B cell (primary cell): Measurements from ENCODE around the gene ASAH2B. TPM values are rescaled to one million over a fixed set of nuclear protein-coding genes. Genes with fewer than 3 reads are reported as not detected.
A peak's percentile ranks its signal among the peaks of the same experiment; 100 is the strongest.
"Not testable (repeated sequence)": the region's sequence is repeated elsewhere in the genome, so short reads cannot be mapped to it uniquely, and the experiment has no call there.

ENCODE experiments used
- ATAC-seq: fragments of 200-7000 bp; cut with Tn5 transposase; one replicate; pipeline ENCODE4 v1.10.0; 2021; ENCODE audit warnings: low read depth, mild to moderate bottlenecking, moderate number of reproducible peaks, moderate library complexity
- CTCF ChIA-PET: fragments of 350-600 bp; sonication (Branson Sonifier 250); formaldehyde crosslinking; loops from one replicate; lab custom pipeline; 2021; ENCODE audit warnings: antibody characterized with exemption, inconsistent platforms; lab: Charles Lee
- POLR2A ChIA-PET: fragments of 350-600 bp; sonication (Branson Sonifier 250); formaldehyde crosslinking; loops from one replicate; lab custom pipeline; 2021; ENCODE audit warnings: antibody characterized with exemption; lab: Charles Lee
- DNase-seq: peaks from one replicate; pipeline ENCODE4 v3.0.0; 2013
- H2AFZ ChIP-seq: 2 replicates; pipeline ENCODE4 v1.6.1; 2012; ENCODE audit warnings: mild to moderate bottlenecking, low read depth, low read length; ENCODE audit not compliant: insufficient read depth, poor library complexity, severe bottlenecking
- H3K27ac ChIP-seq, 2 donors: 1 replicate in 1 of 2; 2 replicates in 1 of 2; pipeline ENCODE4 v1.5.1; 2012 to 2013; ENCODE audit warnings: low read length in 2 of 2, mild to moderate bottlenecking in 2 of 2, moderate library complexity in 1 of 2
- H3K27me3 ChIP-seq, 4 experiments: fragments of 200-600 bp in 1 of 4; sonication (generic) in 1 of 4; replicated peaks in 1 of 4; 1 replicate in 2 of 4; 2 replicates in 2 of 4; pipeline versions ENCODE4 v1.6.1 to v1.7.0; 2013 to 2016; ENCODE audit warnings: low read length in 3 of 4, mild to moderate bottlenecking in 2 of 4, mixed read lengths in 1 of 4, moderate library complexity in 1 of 4; ENCODE audit not compliant: insufficient read depth in 4 of 4, control insufficient read depth in 3 of 4; ENCODE audit errors: control extremely low read depth in 1 of 4
- H3K36me3 ChIP-seq, 2 experiments: replicated peaks in 1 of 2; 1 replicate in 1 of 2; 2 replicates in 1 of 2; pipeline versions ENCODE4 v1.6.1 to v1.7.1; 2013; ENCODE audit warnings: low read length in 1 of 2; ENCODE audit not compliant: insufficient read depth in 2 of 2, control insufficient read depth in 1 of 2; ENCODE audit errors: control extremely low read depth in 1 of 2, extremely low read depth in 1 of 2
- H3K4me1 ChIP-seq, 2 donors: fragments of 200-600 bp in 1 of 2; sonication (generic) in 1 of 2; 1 replicate in 1 of 2; 2 replicates in 1 of 2; pipeline versions ENCODE4 v1.5.1 to v1.6.1; 2013 to 2017; ENCODE audit warnings: low read length in 2 of 2; ENCODE audit not compliant: control insufficient read depth in 2 of 2, insufficient read depth in 2 of 2
- H3K4me2 ChIP-seq: replicated peaks from 2 replicates; pipeline ENCODE3; 2012; ENCODE audit warnings: mild to moderate bottlenecking, low read depth, low read length; ENCODE audit not compliant: poor library complexity, severe bottlenecking
- H3K4me3 ChIP-seq, 5 experiments: fragments of 200-600 bp in 1 of 5; sonication (generic) in 1 of 5; 1 replicate in 3 of 5; 2 replicates in 2 of 5; pipeline versions ENCODE4 v1.5.1 to v1.7.0; 2011 to 2016; ENCODE audit warnings: low read length in 4 of 5, mild to moderate bottlenecking in 4 of 5, low read depth in 2 of 5, control low read depth in 1 of 5, moderate library complexity in 1 of 5; ENCODE audit not compliant: insufficient read depth in 1 of 5; ENCODE audit errors: control extremely low read depth in 1 of 5, extremely low read depth in 1 of 5
- H3K79me2 ChIP-seq: fragments of 200-600 bp; sonication (generic); one replicate; pipeline ENCODE4 v1.6.0; 2016; ENCODE audit warnings: low read length; ENCODE audit not compliant: control insufficient read depth, insufficient read depth
- H3K9ac ChIP-seq: fragments of 200-600 bp; sonication (generic); 2 replicates; pipeline ENCODE4 v1.6.1; 2017; ENCODE audit warnings: mild to moderate bottlenecking, low read length, moderate library complexity
- H3K9me3 ChIP-seq, 3 donors: one replicate each; pipeline versions ENCODE4 v1.6.1 to v1.7.1; 2013; ENCODE audit warnings: low read length in 2 of 3; ENCODE audit not compliant: control insufficient read depth in 2 of 3, insufficient read depth in 1 of 3; ENCODE audit errors: control extremely low read depth in 1 of 3
- H4K20me1 ChIP-seq: 2 replicates; pipeline ENCODE4 v1.6.0; 2012; ENCODE audit warnings: mild to moderate bottlenecking, low read length; ENCODE audit not compliant: insufficient read depth, control insufficient read depth, poor library complexity, severe bottlenecking
- H3K27ac Mint-ChIP-seq: one replicate; pipeline ENCODE4 v1.8.0; 2021; ENCODE audit warnings: mixed read lengths
- H3K27me3 Mint-ChIP-seq: one replicate; pipeline ENCODE4 v1.8.0; 2021; ENCODE audit warnings: mixed read lengths
- H3K4me1 Mint-ChIP-seq: one replicate; pipeline ENCODE4 v1.8.0; 2021; ENCODE audit warnings: mixed read lengths
- H3K4me3 Mint-ChIP-seq: one replicate; pipeline ENCODE4 v1.8.0; 2021; ENCODE audit warnings: mixed read lengths
- H3K9me3 Mint-ChIP-seq: one replicate; pipeline ENCODE4 v1.8.0; 2022; ENCODE audit warnings: mixed read lengths; ENCODE audit not compliant: insufficient read depth
- EZH2 ChIP-seq: IDR thresholded peaks from 2 replicates; pipeline ENCODE4 v1.6.1; 2012; ENCODE audit warnings: borderline replicate concordance, low read depth, mild to moderate bottlenecking, moderate library complexity, low read length; ENCODE audit not compliant: insufficient read depth, poor library complexity, severe bottlenecking
- WGBS: methylation state at CpG from one replicate; pipeline ENCODE4 v1.1.5; 2013; ENCODE audit warnings: missing lambda C conversion rate; ENCODE audit not compliant: insufficient coverage; 5-methylcytosine and 5-hydroxymethylcytosine counted together
- intact Hi-C: fragments of 100-400 bp; cut with micrococcal nuclease; formaldehyde crosslinking; loops from one replicate; pipeline ENCODE4 v1.10.0; 2022
- polyA minus RNA-seq: library from RNA; depleted of rRNA, polyadenylated mRNA; stranded (reverse); fragments of >200 nt; gene quantifications from 2 replicates; pipeline ENCODE4 v1.2.3, GENCODE V29; 2012
- polyA plus RNA-seq: library from polyadenylated mRNA; depleted of rRNA; stranded (reverse); fragments of >200 nt; gene quantifications from 2 replicates; pipeline ENCODE4 v1.2.3, GENCODE V29; 2012
- total RNA-seq, 2 donors: library from RNA; stranded (reverse); fragments of 120-200 nt in 1 of 2; gene quantifications; 1 replicate in 1 of 2; 2 replicates in 1 of 2; pipeline versions ENCODE4 v1.2.3 to v1.2.4, GENCODE V29; 2013 to 2022
- TF ChIP-seq, protein P1 (sequence below): fragments of 200-600 bp; IDR thresholded peaks from one replicate; pipeline ENCODE4 v1.8.0; 2022; ENCODE audit warnings: antibody characterized with exemption, mild to moderate bottlenecking

The ASAH2B gene
- total RNA-seq (1.0 TPM in 2 replicates), polyA plus RNA-seq (0.52 and 1.1 TPM in 2 replicates), polyA minus RNA-seq (0.43 and 1.9 TPM in 2 replicates)
- 1.2 TPM for total RNA-seq (2013)

- H3K4me3 ChIP-seq: peak within 1 kb of the TSS; percentile 66 to 89 (median 76)
- Mint-ChIP-seq H3K27me3 (peaks cover 15% of the 10 kb centered on the region), H3K9me3 (no peaks in the 10 kb centered on the region), H3K4me3 (peak within 1 kb of the TSS; percentile 88), H3K27ac (peak within 1 kb of the TSS; percentile 70), H3K4me1 (peaks cover 21% of the 10 kb centered on the region)
- peak within 1 kb of the TSS in 1 of 2 donors; percentile 60 for H3K27ac ChIP-seq
- TF ChIP-seq, protein P1, sequence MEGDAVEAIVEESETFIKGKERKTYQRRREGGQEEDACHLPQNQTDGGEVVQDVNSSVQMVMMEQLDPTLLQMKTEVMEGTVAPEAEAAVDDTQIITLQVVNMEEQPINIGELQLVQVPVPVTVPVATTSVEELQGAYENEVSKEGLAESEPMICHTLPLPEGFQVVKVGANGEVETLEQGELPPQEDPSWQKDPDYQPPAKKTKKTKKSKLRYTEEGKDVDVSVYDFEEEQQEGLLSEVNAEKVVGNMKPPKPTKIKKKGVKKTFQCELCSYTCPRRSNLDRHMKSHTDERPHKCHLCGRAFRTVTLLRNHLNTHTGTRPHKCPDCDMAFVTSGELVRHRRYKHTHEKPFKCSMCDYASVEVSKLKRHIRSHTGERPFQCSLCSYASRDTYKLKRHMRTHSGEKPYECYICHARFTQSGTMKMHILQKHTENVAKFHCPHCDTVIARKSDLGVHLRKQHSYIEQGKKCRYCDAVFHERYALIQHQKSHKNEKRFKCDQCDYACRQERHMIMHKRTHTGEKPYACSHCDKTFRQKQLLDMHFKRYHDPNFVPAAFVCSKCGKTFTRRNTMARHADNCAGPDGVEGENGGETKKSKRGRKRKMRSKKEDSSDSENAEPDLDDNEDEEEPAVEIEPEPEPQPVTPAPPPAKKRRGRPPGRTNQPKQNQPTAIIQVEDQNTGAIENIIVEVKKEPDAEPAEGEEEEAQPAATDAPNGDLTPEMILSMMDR: no peak
- TF ChIP-seq EZH2: no peak
- intact Hi-C loops: no loop called here
- H3K9me3 ChIP-seq: no peaks in the 10 kb centered on the region
- ChIA-PET CTCF (interaction anchor here (0.7 kb wide), 1 partner anchor 322 kb away, joined by 3 read pairs; no protein-coding TSS in a partner anchor), POLR2A (no interaction called here)
- peak within 1 kb of the TSS; percentile 83 for H3K9ac ChIP-seq
- H4K20me1 ChIP-seq: no peaks in the 10 kb centered on the region
- peak; percentile 74 for ATAC-seq
- peaks cover 0 to 3% (median 0%) of the 10 kb centered on the region in 4 experiments for H3K27me3 ChIP-seq
- peak; percentile 65 for DNase-seq
- H3K4me2 ChIP-seq: peak within 1 kb of the TSS; percentile 89
- H3K36me3 ChIP-seq: no peaks in the 10 kb centered on the region
- peak within 1 kb of the TSS; percentile 92 for H2AFZ ChIP-seq
- H3K79me2 ChIP-seq: no peaks in the 10 kb centered on the region
- under 1% methylated on average over 58 of the region's 62 CpGs for WGBS
- H3K4me1 ChIP-seq: peaks cover 7 to 8% of the 10 kb centered on the region in 2 donors
Observed at GRCh38 chr10:50739618-50740292, at the start of gene ASAH2B. Gene ASAH2B, plus strand, starts transcription at chr10:50739936. Its CDS starts 5,195 bp downstream, at chr10:50745131.

- no CpG with 5 or more reads among the region's 4 CpGs for WGBS
- H3K27ac ChIP-seq, H2AFZ ChIP-seq, H3K27me3 Mint-ChIP-seq, H3K9me3 ChIP-seq, H4K20me1 ChIP-seq, H3K4me1 ChIP-seq, DNase-seq, H3K4me3 ChIP-seq, H3K27me3 ChIP-seq, H3K9ac ChIP-seq, H3K9me3 Mint-ChIP-seq, ATAC-seq, H3K27ac Mint-ChIP-seq, H3K4me1 Mint-ChIP-seq, H3K36me3 ChIP-seq, H3K4me3 Mint-ChIP-seq, H3K4me2 ChIP-seq, POLR2A ChIA-PET, H3K79me2 ChIP-seq, intact Hi-C loops, CTCF ChIA-PET: not testable (repeated sequence)
Observed at GRCh38 chr10:50697819-50698218, 41.9 kb upstream of the ASAH2B start.

DNA sequence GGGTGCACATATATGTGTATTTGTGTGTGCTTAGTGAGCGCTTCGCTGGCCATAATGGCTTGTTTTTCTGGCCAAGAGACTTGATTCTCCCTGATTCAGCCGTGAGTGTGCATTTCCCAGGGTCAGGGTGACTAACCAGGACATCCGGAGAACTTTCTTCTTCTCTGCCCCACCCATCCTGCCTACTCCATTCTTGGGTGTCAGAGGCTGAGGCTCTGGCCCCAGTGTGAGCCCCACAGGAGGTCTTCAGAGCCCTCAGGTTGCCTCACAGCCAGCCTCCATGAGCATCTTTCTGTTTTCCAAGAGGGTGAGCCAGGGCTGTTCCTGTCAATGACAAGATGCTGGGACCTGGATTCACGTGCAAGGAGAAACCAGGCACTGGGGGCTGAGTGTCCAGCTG lies 37.8 kb upstream of the ASAH2B start:
- H3K4me1 Mint-ChIP-seq, H3K27me3 ChIP-seq, H3K27ac Mint-ChIP-seq, H3K9ac ChIP-seq, H3K27ac ChIP-seq, ATAC-seq, intact Hi-C loops, H3K4me1 ChIP-seq, H3K36me3 ChIP-seq, DNase-seq, H3K4me3 Mint-ChIP-seq, POLR2A ChIA-PET, H3K4me2 ChIP-seq, H3K79me2 ChIP-seq, H3K4me3 ChIP-seq, H3K27me3 Mint-ChIP-seq, CTCF ChIA-PET, H4K20me1 ChIP-seq, H3K9me3 ChIP-seq, H2AFZ ChIP-seq, H3K9me3 Mint-ChIP-seq: not testable (repeated sequence)
- no CpG with 5 or more reads among the region's 5 CpGs for WGBS
